Measurements from ENCODE around the gene CSMD2.

Gene CSMD2

GRCh38 chr1:33844166-33844565 is 320.9 kb downstream of the CSMD2 start:
- no peak for DNase-seq

- no peak for DNase-seq
Measured at GRCh38 chr1:33842348-33842747, 322.7 kb downstream of the CSMD2 start.

- no peak for DNase-seq
Measured at GRCh38 chr1:33841494-33841893, 323.5 kb downstream of the CSMD2 start.

- DNase-seq, result no peak
Measured at GRCh38 chr1:33837635-33838034, 327.4 kb downstream of the CSMD2 start.

- DNase-seq, result no peak
Measured at GRCh38 chr1:33836911-33837310, 328.1 kb downstream of the CSMD2 start.

GRCh38 chr1:33828654-33829053 is 336.4 kb downstream of the CSMD2 start:
- no peak for DNase-seq

GRCh38 chr1:33828059-33828458 is 337.0 kb downstream of the CSMD2 start:
- no peak for DNase-seq

- no peak for DNase-seq
Measured at GRCh38 chr1:33826711-33827110, 338.3 kb downstream of the CSMD2 start.

GRCh38 chr1:33826311-33826710 is 338.7 kb downstream of the CSMD2 start:
- DNase-seq, result no peak

GRCh38 chr1:33825506-33825905 is 339.5 kb downstream of the CSMD2 start:
- DNase-seq, result no peak

GRCh38 chr1:33824971-33825370 is 340.1 kb downstream of the CSMD2 start:
- no peak for DNase-seq

- no peak for DNase-seq
Measured at GRCh38 chr1:33824321-33824720, 340.7 kb downstream of the CSMD2 start.

GRCh38 chr1:33823830-33824229 is 341.2 kb downstream of the CSMD2 start:
- no peak for DNase-seq

GRCh38 chr1:33823401-33823800 is 341.6 kb downstream of the CSMD2 start:
- DNase-seq, result no peak

GRCh38 chr1:33822396-33822795 is 342.6 kb downstream of the CSMD2 start:
- DNase-seq, result no peak

- no peak for DNase-seq
Measured at GRCh38 chr1:33821291-33821690, 343.7 kb downstream of the CSMD2 start.

- no peak for DNase-seq
Measured at GRCh38 chr1:33820804-33821203, 344.2 kb downstream of the CSMD2 start.

- DNase-seq, result no peak
Measured at GRCh38 chr1:33819913-33820311, 345.1 kb downstream of the CSMD2 start.

GRCh38 chr1:33819290-33819912 is 345.6 kb downstream of the CSMD2 start:
- DNase-seq, result no peak

- DNase-seq, result peak; percentile 75
Measured at GRCh38 chr1:33818071-33818470, 347.0 kb downstream of the CSMD2 start.

GRCh38 chr1:33815061-33815460 is 350.0 kb downstream of the CSMD2 start:
- DNase-seq, result no peak

- no peak for DNase-seq
Measured at GRCh38 chr1:33814166-33814565, 350.9 kb downstream of the CSMD2 start.

GRCh38 chr1:33810571-33810970 is 354.5 kb downstream of the CSMD2 start:
- DNase-seq, result no peak

- DNase-seq, result no peak
Measured at GRCh38 chr1:33805988-33806387, 359.0 kb downstream of the CSMD2 start.

GRCh38 chr1:33802268-33802667 is 362.8 kb downstream of the CSMD2 start:
- DNase-seq, result no peak

- no peak for DNase-seq
Measured at GRCh38 chr1:33797849-33798248, 367.2 kb downstream of the CSMD2 start.
